GM13977 (cell line): ENCODE data around the gene ACSF3.
"Not testable (repeated sequence)": the region's sequence is repeated elsewhere in the genome, so short reads cannot be mapped to it uniquely, and the experiment has no call there.

ENCODE experiments used
- DNase-seq: peaks from one replicate; pipeline ENCODE4 v3.0.0; 2012; ENCODE audit warnings: low spot score
- in situ Hi-C: fragments of 300-500 bp; cut with MboI; formaldehyde crosslinking; loops from one replicate; pipeline ENCODE4 v1.12.0; 2022; ENCODE audit warnings: low sequenced_read_pairs, low pct_unique_long_range_greater_than_20kb, mixed read lengths, inconsistent platforms; ENCODE audit not compliant: unreplicated experiment
- TF ChIP-seq, protein P1 (sequence below): IDR thresholded peaks from 2 replicates; pipeline ENCODE4 v1.5.1; 2012; ENCODE audit warnings: mild to moderate bottlenecking, control low read depth; ENCODE audit not compliant: insufficient read depth; ENCODE audit errors: extremely low read depth, missing control alignments

The ACSF3 gene

DNA sequence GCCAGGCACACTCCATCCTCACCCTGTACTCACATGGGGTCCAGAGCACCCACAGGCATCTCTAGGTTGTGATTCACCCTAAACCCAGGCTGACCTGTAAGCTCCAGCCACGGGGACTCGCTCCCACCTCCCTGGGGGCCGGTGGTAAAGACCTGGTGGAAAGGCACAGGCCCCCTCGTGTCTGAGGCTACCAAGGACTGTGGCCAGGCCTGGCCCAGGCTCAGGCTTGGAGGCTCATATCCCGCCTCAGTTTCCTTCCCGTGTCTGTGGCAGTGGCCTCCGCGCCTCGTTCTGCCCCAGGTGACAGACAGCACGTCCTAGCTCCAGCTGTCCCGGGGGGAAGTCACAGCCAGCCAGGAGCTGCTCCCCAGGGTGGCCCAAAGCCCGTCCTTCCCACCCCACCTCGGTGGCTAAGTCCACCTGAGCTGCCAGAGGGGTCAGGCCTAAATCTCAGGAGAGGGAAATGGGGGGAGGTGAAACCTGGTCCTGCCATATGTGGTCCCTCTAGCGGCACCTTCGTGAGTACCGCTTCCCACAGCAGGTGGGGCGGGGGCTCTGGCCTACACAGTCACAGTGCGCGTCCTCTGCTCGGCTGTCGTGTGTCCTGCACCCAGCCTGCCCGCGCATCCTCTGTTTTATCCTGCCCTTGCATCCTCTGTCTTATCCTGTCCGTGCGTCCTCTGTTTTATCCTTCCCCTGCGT lies 90.5 kb downstream of the ACSF3 start:
- in situ Hi-C loops: no loop called here
- TF ChIP-seq, protein P1, sequence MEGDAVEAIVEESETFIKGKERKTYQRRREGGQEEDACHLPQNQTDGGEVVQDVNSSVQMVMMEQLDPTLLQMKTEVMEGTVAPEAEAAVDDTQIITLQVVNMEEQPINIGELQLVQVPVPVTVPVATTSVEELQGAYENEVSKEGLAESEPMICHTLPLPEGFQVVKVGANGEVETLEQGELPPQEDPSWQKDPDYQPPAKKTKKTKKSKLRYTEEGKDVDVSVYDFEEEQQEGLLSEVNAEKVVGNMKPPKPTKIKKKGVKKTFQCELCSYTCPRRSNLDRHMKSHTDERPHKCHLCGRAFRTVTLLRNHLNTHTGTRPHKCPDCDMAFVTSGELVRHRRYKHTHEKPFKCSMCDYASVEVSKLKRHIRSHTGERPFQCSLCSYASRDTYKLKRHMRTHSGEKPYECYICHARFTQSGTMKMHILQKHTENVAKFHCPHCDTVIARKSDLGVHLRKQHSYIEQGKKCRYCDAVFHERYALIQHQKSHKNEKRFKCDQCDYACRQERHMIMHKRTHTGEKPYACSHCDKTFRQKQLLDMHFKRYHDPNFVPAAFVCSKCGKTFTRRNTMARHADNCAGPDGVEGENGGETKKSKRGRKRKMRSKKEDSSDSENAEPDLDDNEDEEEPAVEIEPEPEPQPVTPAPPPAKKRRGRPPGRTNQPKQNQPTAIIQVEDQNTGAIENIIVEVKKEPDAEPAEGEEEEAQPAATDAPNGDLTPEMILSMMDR: no peak
- DNase-seq: no peak

DNA sequence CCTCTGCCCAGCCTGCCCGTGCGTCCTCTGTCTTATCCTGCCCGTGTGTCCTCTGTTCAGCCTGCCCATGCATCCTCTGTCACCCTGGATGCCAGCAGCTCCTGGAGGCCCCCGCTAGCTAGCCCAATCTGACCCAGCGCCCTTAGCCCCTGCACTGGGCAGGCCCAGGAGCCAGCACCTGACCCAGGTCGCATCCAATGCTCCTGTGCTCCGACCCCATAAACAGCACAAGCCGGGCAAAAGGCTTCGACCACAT lies 91.0 kb downstream of the ACSF3 start:
- in situ Hi-C loops: no loop called here
- TF ChIP-seq, protein P1: no peak
- no peak for DNase-seq

DNA sequence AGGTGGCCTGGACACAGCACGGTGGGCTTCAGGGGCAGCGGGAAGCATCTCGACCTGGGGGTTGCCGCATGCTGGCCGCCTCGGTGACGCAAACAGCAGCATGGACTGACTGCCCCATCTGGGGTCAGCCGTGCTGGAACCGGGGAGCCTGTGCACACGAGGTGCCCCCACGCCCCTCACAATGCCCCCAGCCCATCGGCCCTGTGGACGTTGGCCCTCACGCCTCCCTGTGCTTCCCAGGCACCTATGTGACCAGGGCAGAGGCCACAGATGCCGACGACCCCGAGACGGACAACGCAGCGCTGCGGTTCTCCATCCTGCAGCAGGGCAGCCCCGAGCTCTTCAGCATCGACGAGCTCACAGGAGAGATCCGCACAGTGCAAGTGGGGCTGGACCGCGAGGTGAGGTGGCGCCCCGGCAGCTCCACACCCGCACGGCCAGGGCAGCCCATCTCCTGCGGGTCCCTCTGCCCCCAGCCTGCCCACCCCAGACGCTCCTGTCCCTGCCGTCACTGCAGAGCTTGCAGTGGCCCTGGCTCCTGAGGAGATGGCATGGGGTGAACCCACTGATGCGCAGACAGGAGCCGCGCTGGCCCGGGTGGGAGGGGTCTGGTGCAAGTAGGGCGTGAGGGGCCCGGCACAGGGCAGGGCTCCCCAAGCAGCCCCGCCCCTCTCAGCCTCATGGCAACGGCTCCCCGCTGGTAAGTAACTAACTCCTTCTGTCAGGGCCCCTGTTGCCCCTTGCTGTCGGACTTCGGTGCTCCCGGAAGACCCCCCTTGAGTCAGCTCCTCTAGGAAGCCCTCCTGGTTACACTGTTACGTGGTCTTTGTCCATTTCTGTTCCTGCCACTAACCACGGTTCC lies 91.5 kb downstream of the ACSF3 start:
- TF ChIP-seq, protein P1: no peak
- in situ Hi-C loops: no loop called here
- DNase-seq: no peak

DNA sequence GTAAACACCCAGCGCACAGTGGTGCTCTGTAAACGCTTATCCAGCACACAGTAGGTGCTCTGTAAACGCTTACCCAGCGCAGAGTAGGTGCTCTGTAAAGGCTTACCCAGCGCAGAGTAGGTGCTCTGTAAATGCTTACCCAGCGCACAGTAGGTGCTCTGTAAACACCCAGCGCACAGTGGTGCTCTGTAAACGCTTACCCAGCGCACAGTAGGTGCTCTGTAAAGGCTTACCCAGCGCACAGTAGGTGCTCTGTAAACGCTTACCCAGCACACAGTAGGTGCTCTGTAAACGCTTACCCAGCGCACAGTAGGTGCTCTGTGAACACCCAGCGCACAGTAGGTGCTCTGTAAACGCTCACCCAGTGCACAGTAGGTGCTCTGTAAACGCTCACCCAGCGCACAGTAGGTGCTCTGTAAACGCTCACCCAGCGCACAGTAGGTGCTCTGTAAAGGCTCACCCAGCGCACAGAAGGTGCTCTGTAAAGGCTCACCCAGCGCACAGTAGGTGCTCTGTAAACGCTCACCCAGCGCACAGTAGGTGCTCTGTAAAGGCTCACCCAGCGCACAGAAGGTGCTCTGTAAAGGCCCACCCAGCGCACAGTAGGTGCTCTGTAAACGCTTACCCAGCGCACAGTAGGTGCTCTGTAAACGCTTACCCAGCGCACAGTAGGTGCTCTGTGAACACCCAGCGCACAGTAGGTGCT lies 92.4 kb downstream of the ACSF3 start:
- in situ Hi-C loops, DNase-seq: not testable (repeated sequence)

DNA sequence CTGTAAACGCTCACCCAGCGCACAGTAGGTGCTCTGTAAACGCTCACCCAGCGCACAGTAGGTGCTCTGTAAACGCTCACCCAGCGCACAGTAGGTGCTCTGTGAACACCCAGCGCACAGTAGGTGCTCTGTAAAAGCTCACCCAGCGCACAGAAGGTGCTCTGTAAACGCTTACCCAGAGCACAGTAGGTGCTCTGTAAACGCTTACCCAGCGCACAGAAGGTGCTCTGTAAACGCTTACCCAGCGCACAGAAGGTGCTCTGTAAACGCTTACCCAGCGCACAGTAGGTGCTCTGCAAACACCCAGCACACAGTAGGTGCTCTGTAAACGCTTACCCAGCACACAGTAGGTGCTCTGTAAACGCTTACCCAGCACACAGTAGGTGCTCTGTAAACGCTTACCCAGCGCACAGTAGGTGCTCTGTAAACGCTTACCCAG lies 93.0 kb downstream of the ACSF3 start:
- in situ Hi-C loops, DNase-seq: not testable (repeated sequence)

DNA sequence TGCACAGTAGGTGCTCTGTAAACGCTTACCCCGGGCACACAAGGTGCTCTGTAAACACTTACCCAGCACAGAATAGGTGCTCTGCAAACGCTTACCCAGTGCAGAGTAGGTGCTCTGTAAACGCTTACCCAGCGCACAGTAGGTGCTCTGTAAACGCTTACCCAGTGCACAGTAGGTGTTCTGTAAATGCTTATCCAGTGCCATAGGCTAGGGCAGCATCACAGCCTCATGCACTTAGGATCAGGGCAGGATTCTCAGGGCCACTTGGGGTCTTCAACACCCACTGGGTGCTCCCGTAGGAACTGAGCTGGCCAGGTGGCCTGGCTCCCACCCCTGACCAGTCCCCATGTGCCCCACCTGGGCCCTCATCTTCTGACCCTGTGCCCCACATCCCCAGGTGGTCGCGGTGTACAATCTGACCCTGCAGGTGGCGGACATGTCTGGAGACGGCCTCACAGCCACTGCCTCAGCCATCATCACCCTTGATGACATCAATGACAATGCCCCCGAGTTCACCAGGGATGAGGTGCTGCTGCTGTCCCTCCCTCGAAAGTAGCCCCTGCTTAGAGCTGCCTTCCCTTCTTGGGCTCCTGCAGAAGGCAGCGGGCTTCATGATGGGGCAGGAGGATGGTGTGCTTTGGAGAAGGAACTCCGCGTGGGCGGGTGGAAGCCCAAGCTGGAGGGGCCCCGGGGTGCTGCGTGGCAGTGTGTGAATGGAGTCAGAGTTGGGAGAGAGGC lies 93.5 kb downstream of the ACSF3 start:
- in situ Hi-C loops: no loop called here
- no peak for DNase-seq
- TF ChIP-seq, protein P1: peak; percentile 2

DNA sequence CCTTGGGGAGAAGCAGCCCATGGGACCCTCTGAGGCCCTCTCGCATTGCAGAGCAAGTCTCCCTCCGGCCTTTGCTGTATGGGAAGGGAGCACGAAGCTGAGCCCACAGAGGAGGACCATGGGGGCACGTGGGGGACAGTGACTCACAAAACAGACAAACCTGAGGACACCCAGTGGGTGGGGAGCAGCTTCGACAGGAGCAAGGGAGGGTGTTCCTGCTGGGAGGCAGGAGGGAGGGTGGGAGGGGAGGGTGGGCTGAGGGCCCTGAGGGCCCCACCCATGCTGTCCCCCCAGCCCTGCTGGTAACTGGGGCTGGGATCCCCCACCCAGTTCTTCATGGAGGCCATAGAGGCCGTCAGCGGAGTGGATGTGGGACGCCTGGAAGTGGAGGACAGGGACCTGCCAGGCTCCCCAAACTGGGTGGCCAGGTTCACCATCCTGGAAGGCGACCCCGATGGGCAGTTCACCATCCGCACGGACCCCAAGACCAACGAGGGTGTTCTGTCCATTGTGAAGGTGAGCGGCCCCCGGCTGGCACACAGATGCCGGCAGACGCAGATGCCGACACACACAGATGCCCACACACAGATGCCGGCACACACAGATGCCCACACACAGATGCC lies 94.2 kb downstream of the ACSF3 start:
- DNase-seq: no peak
- TF ChIP-seq, protein P1: no peak
- in situ Hi-C loops: no loop called here

DNA sequence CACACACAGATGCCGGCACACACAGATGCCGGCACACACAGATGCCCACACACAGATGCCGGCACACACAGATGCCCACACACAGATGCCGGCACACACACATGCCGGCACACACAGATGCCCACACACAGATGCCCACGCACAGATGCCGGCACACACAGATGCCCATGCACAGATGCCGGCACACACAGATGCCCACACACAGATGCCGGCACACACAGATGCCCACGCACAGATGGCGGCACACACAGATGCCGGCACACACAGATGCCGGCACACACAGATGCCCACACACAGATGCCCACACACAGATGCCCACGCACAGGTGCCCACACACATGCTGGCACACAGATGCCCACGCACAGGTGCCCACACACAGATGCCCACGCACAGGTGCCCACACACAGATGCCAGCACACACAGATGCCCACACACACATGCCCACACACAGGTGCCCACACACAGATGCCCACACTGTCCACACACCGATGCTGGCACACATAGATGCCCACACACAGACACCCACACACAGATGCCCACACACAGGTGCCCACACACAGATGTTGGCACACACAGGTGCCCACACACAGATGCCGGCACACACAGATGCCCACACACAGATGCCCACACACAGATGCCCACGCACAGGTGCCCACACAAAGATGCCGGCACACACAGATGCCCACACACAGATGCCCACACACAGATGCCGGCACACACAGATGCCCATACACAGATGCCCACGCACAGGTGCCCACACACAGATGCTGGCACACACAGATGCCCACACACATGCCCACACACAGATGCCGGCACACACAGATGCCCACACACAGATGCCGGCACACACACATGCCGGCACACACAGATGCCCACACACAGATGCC lies 95.1 kb downstream of the ACSF3 start:
- in situ Hi-C loops, DNase-seq: not testable (repeated sequence)
